ENCODE data around the gene NOLC1.

The NOLC1 gene

GRCh38 chr10:102118867-102119266, 33.3 kb upstream of the NOLC1 start:
- H3K4me3 Mint-ChIP-seq: peak overlapping the region; percentile 93
- H3K9me3 Mint-ChIP-seq (ENCODE audit: low read depth): no peaks in the 10 kb centered on the region
- no peaks in the 10 kb centered on the region for H3K36me3 Mint-ChIP-seq
- H3K27ac Mint-ChIP-seq: peak overlapping the region; percentile 96
- peaks cover 53% of the 10 kb centered on the region for H3K4me1 Mint-ChIP-seq (ENCODE audit: low read depth)
- no peaks in the 10 kb centered on the region for H3K27me3 Mint-ChIP-seq

GRCh38 chr10:102119417-102120141, 32.6 kb upstream of the NOLC1 start:
- H3K4me3 Mint-ChIP-seq: peak overlapping the region; percentile 93
- peaks cover 52% of the 10 kb centered on the region for H3K4me1 Mint-ChIP-seq (ENCODE audit: low read depth)
- peak overlapping the region; percentile 96 for H3K27ac Mint-ChIP-seq
- H3K36me3 Mint-ChIP-seq: no peaks in the 10 kb centered on the region
- no peaks in the 10 kb centered on the region for H3K27me3 Mint-ChIP-seq
- H3K9me3 Mint-ChIP-seq (ENCODE audit: low read depth): no peaks in the 10 kb centered on the region

GRCh38 chr10:102120142-102120990, 31.8 kb upstream of the NOLC1 start, which contains the start of gene LDB1:
LDB1 (minus strand) TSS chr10:102120368; CDS start chr10:102120110, 258 bp downstream.
- Mint-ChIP-seq H3K9me3 (ENCODE audit: low read depth) (no peaks in the 10 kb centered on the region), H3K4me1 (ENCODE audit: low read depth) (peaks cover 47% of the 10 kb centered on the region), H3K36me3 (no peaks in the 10 kb centered on the region), H3K4me3 (peak within 1 kb of the TSS; percentile 93), H3K27me3 (no peaks in the 10 kb centered on the region), H3K27ac (peak within 1 kb of the TSS; percentile 96)

- Mint-ChIP-seq H3K27me3 (no peaks in the 10 kb centered on the region), H3K27ac (peak overlapping the region; percentile 93), H3K9me3 (ENCODE audit: low read depth) (no peaks in the 10 kb centered on the region), H3K4me1 (ENCODE audit: low read depth) (peaks cover 39% of the 10 kb centered on the region), H3K36me3 (no peaks in the 10 kb centered on the region), H3K4me3 (peak overlapping the region; percentile 88)
These were observed 31.0 kb upstream of the NOLC1 start for GRCh38 chr10:102120991-102121738.

GRCh38 chr10:102121739-102122372, 30.3 kb upstream of the NOLC1 start:
- H3K9me3 Mint-ChIP-seq (ENCODE audit: low read depth): no peaks in the 10 kb centered on the region
- H3K27me3 Mint-ChIP-seq: no peaks in the 10 kb centered on the region
- H3K27ac Mint-ChIP-seq: peak overlapping the region; percentile 93
- peaks cover 33% of the 10 kb centered on the region for H3K4me1 Mint-ChIP-seq (ENCODE audit: low read depth)
- peak overlapping the region; percentile 88 for H3K4me3 Mint-ChIP-seq
- no peaks in the 10 kb centered on the region for H3K36me3 Mint-ChIP-seq

- H3K4me3 Mint-ChIP-seq: no peak overlapping the region
- H3K36me3 Mint-ChIP-seq: no peaks in the 10 kb centered on the region
- H3K4me1 Mint-ChIP-seq (ENCODE audit: low read depth): peaks cover 30% of the 10 kb centered on the region
- H3K27me3 Mint-ChIP-seq: no peaks in the 10 kb centered on the region
- H3K27ac Mint-ChIP-seq: peak overlapping the region; percentile 38
- H3K9me3 Mint-ChIP-seq (ENCODE audit: low read depth): no peaks in the 10 kb centered on the region
These were observed 29.7 kb upstream of the NOLC1 start for GRCh38 chr10:102122450-102122849.

- no peaks in the 10 kb centered on the region for H3K9me3 Mint-ChIP-seq (ENCODE audit: low read depth)
- no peak overlapping the region for H3K4me3 Mint-ChIP-seq
- no peak overlapping the region for H3K27ac Mint-ChIP-seq
- no peaks in the 10 kb centered on the region for H3K27me3 Mint-ChIP-seq
- H3K36me3 Mint-ChIP-seq: no peaks in the 10 kb centered on the region
- peaks cover 22% of the 10 kb centered on the region for H3K4me1 Mint-ChIP-seq (ENCODE audit: low read depth)
These were observed 29.0 kb upstream of the NOLC1 start for GRCh38 chr10:102123223-102123622.

- Mint-ChIP-seq H3K36me3 (peaks cover 12% of the 10 kb centered on the region), H3K27me3 (no peaks in the 10 kb centered on the region)
These were observed 20.7 kb upstream of the NOLC1 start for GRCh38 chr10:102131286-102132170.

GRCh38 chr10:102132193-102132562, 20.0 kb upstream of the NOLC1 start:
- Mint-ChIP-seq H3K27me3 (no peaks in the 10 kb centered on the region), H3K4me3 (peak overlapping the region; percentile 97), H3K36me3 (peaks cover 12% of the 10 kb centered on the region), H3K27ac (peak overlapping the region; percentile 100), H3K4me1 (ENCODE audit: low read depth) (peaks cover 31% of the 10 kb centered on the region), H3K9me3 (ENCODE audit: low read depth) (no peaks in the 10 kb centered on the region)

More at GRCh38 chr10:102131286-102132170, 20.7 kb upstream of the NOLC1 start:
- H3K4me1 Mint-ChIP-seq (ENCODE audit: low read depth): peaks cover 27% of the 10 kb centered on the region
- peak overlapping the region; percentile 100 for H3K27ac Mint-ChIP-seq
- H3K4me3 Mint-ChIP-seq: peak overlapping the region; percentile 5
- no peaks in the 10 kb centered on the region for H3K9me3 Mint-ChIP-seq (ENCODE audit: low read depth)

- peak within 1 kb of the TSS; percentile 100 for H3K27ac Mint-ChIP-seq
- H3K27me3 Mint-ChIP-seq: no peaks in the 10 kb centered on the region
- no peaks in the 10 kb centered on the region for H3K9me3 Mint-ChIP-seq (ENCODE audit: low read depth)
- peak within 1 kb of the TSS; percentile 97 for H3K4me3 Mint-ChIP-seq
- H3K36me3 Mint-ChIP-seq: peaks cover 12% of the 10 kb centered on the region
- H3K4me1 Mint-ChIP-seq (ENCODE audit: low read depth): peaks cover 36% of the 10 kb centered on the region
These were observed 19.4 kb upstream of the NOLC1 start, which contains the start of gene PPRC1 for GRCh38 chr10:102132563-102133372. PPRC1 (plus strand) TSS chr10:102133040; CDS start chr10:102133069, 29 bp downstream.

GRCh38 chr10:102133373-102134195, 18.6 kb upstream of the NOLC1 start:
- H3K4me3 Mint-ChIP-seq: peak overlapping the region; percentile 97
- no peaks in the 10 kb centered on the region for H3K27me3 Mint-ChIP-seq
- H3K9me3 Mint-ChIP-seq (ENCODE audit: low read depth): no peaks in the 10 kb centered on the region
- H3K4me1 Mint-ChIP-seq (ENCODE audit: low read depth): peaks cover 36% of the 10 kb centered on the region
- peaks cover 12% of the 10 kb centered on the region for H3K36me3 Mint-ChIP-seq
- H3K27ac Mint-ChIP-seq: peak overlapping the region; percentile 100

- Mint-ChIP-seq H3K27me3 (no peaks in the 10 kb centered on the region), H3K4me1 (ENCODE audit: low read depth) (peaks cover 37% of the 10 kb centered on the region), H3K27ac (peak overlapping the region; percentile 100), H3K9me3 (ENCODE audit: low read depth) (no peaks in the 10 kb centered on the region), H3K4me3 (peak overlapping the region; percentile 97), H3K36me3 (peaks cover 12% of the 10 kb centered on the region)
These were observed 17.8 kb upstream of the NOLC1 start for GRCh38 chr10:102134416-102134815.
